Loucy (cell line): Measurements from ENCODE around the gene NSUN6.
"Not testable (repeated sequence)": the region's sequence is repeated elsewhere in the genome, so short reads cannot be mapped to it uniquely, and the experiment has no call there.

Source experiments
- H2AFZ ChIP-seq: fragments of 200-600 bp; sonication (generic); 2 replicates; pipeline ENCODE4 v1.6.0; 2016; ENCODE audit warnings: antibody characterized with exemption, mild to moderate bottlenecking, low read length, moderate library complexity
- H3F3A ChIP-seq: fragments of 200-600 bp; 2 replicates; pipeline ENCODE4 v1.6.0; 2016; ENCODE audit warnings: antibody characterized with exemption, low read depth, mild to moderate bottlenecking
- H3K27me3 ChIP-seq: fragments of 200-600 bp; sonication (generic); 2 replicates; pipeline ENCODE4 v1.6.1; 2014; ENCODE audit warnings: low read length, mild to moderate bottlenecking; ENCODE audit not compliant: insufficient read depth, poor library complexity, severe bottlenecking
- H3K36me3 ChIP-seq: fragments of 200-600 bp; sonication (generic); 2 replicates; pipeline ENCODE4 v1.6.1; 2016; ENCODE audit warnings: low read length; ENCODE audit not compliant: insufficient read depth
- H3K4me1 ChIP-seq: fragments of 200-600 bp; sonication (generic); 2 replicates; pipeline ENCODE4 v1.5.1; 2014; ENCODE audit warnings: low read length, mild to moderate bottlenecking; ENCODE audit not compliant: insufficient read depth, poor library complexity, severe bottlenecking
- H3K4me2 ChIP-seq: fragments of 200-600 bp; sonication (generic); 2 replicates; pipeline ENCODE4 v1.6.0; 2014; ENCODE audit warnings: antibody characterized with exemption, low read length, low read depth, mild to moderate bottlenecking; ENCODE audit not compliant: poor library complexity, severe bottlenecking
- H3K4me3 ChIP-seq: fragments of 200-600 bp; sonication (generic); 2 replicates; pipeline ENCODE4 v1.5.1; 2014; ENCODE audit warnings: low read length, mild to moderate bottlenecking, mixed read lengths; ENCODE audit not compliant: poor library complexity, severe bottlenecking
- H3K79me2 ChIP-seq: fragments of 200-600 bp; sonication (generic); 2 replicates; pipeline ENCODE4 v1.6.1; 2014; ENCODE audit warnings: low read length; ENCODE audit not compliant: insufficient read depth
- H3K9ac ChIP-seq: fragments of 200-600 bp; sonication (generic); 2 replicates; pipeline ENCODE4 v1.6.0; 2014; ENCODE audit warnings: mild to moderate bottlenecking, low read depth, low read length, moderate library complexity; ENCODE audit not compliant: poor library complexity, severe bottlenecking
- H3K9me2 ChIP-seq: fragments of 200-600 bp; sonication (generic); replicated peaks from 2 replicates; pipeline ENCODE4 v1.6.1; 2016; ENCODE audit warnings: low read depth, low read length, mixed read lengths
- H3K9me3 ChIP-seq: fragments of 200-600 bp; sonication (generic); 2 replicates; pipeline ENCODE4 v1.6.1; 2014; ENCODE audit warnings: mild to moderate bottlenecking, antibody characterized with exemption, low read length, low read depth; ENCODE audit not compliant: insufficient read depth
- H4K20me1 ChIP-seq: fragments of 200-600 bp; sonication (generic); 2 replicates; pipeline ENCODE4 v1.6.0; 2014; ENCODE audit warnings: antibody characterized with exemption, low read length, mild to moderate bottlenecking; ENCODE audit not compliant: insufficient read depth, poor library complexity, severe bottlenecking
- EZH2phosphoT487 ChIP-seq: fragments of 200-600 bp; IDR thresholded peaks from 2 replicates; pipeline ENCODE4 v1.6.1; 2018; ENCODE audit warnings: antibody characterized with exemption, mild to moderate bottlenecking, moderate library complexity, borderline replicate concordance
- TF ChIP-seq, protein P1 (sequence below): fragments of 200-600 bp; sonication (generic); conservative IDR thresholded peaks from 2 replicates; pipeline ENCODE4 v1.5.1; 2014; ENCODE audit warnings: mild to moderate bottlenecking, antibody characterized with exemption, low read length

The NSUN6 gene

DNA sequence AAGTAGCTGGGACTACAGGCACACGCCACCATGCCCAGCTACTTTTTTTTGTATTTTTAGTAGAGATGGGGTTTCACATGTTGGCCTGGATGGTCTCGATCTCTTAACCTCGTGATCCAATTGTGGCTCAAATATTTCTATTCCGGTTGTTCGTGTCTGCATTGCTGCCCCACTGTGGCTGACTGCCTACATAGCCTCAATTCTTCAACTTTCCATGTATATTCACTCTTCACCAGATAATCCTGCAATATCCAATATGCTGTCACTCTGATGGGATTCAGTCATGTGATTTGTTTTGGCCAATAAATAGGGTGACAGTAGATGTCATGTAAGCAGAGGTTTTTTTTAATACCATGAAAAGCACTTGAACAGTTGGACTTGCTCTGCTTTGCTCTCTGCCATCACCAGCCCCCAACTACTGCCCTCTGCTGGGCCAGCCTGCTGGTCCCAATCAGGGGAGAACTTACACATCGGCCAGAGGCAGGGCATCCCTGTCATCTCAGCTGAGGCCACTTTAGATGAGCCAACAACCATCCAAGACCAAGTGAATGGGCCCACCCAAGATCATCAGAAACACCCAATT is 56.7 kb downstream of the NSUN6 start:
- H3K4me1 ChIP-seq, result no peaks in the 10 kb centered on the region
- no peak overlapping the region for H3K4me3 ChIP-seq
- no peak overlapping the region for H3K9ac ChIP-seq
- H3K9me3 ChIP-seq, result no peaks in the 10 kb centered on the region
- TF ChIP-seq EZH2phosphoT487, result no peak
- TF ChIP-seq, protein P1, sequence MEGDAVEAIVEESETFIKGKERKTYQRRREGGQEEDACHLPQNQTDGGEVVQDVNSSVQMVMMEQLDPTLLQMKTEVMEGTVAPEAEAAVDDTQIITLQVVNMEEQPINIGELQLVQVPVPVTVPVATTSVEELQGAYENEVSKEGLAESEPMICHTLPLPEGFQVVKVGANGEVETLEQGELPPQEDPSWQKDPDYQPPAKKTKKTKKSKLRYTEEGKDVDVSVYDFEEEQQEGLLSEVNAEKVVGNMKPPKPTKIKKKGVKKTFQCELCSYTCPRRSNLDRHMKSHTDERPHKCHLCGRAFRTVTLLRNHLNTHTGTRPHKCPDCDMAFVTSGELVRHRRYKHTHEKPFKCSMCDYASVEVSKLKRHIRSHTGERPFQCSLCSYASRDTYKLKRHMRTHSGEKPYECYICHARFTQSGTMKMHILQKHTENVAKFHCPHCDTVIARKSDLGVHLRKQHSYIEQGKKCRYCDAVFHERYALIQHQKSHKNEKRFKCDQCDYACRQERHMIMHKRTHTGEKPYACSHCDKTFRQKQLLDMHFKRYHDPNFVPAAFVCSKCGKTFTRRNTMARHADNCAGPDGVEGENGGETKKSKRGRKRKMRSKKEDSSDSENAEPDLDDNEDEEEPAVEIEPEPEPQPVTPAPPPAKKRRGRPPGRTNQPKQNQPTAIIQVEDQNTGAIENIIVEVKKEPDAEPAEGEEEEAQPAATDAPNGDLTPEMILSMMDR, result peak; percentile 93
- H3K79me2 ChIP-seq, result peaks cover 3% of the 10 kb centered on the region; the same call in 1 of the 2 replicates
- no peaks in the 10 kb centered on the region for H3K27me3 ChIP-seq
- H3K36me3 ChIP-seq, result peaks cover 7% of the 10 kb centered on the region; the same call in 1 of the 2 replicates
- no peaks in the 10 kb centered on the region for H3K9me2 ChIP-seq
- H3F3A ChIP-seq, result no peaks in the 10 kb centered on the region
- no peak overlapping the region for H2AFZ ChIP-seq
- H3K4me2 ChIP-seq, result no peak overlapping the region
- H4K20me1 ChIP-seq, result no peaks in the 10 kb centered on the region

DNA sequence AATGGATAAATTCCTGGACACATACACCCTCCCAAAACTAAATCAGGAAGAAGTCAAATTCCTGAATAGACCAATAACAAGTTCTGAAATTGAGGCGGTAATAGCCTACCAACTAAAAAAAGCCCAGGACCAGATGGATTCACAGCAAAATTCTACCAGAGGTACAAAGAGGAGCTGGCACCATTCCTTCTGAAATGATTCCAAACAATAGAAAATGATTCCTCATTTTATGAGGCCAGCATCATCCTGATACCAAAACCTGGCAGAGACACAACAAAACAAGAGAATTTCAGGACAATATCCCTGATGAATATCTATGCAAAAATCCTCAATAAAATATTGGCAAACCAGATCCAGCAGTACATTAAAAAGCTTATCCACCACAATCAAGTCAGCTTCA is 60.2 kb downstream of the NSUN6 start:
- not testable (repeated sequence) for H3K4me1 ChIP-seq, H3K9me2 ChIP-seq, H3K9me3 ChIP-seq, H3K79me2 ChIP-seq, H3K27me3 ChIP-seq, H3K9ac ChIP-seq, H3K4me2 ChIP-seq, H3K4me3 ChIP-seq, H2AFZ ChIP-seq, H3F3A ChIP-seq, H4K20me1 ChIP-seq
- peaks cover 26% of the 10 kb centered on the region; the same call in 1 of the 2 replicates for H3K36me3 ChIP-seq

GRCh38 chr10:18586637-18587036 is 64.8 kb downstream of the NSUN6 start:
- not testable (repeated sequence) for H3K9me2 ChIP-seq, H3K9ac ChIP-seq, H3K27me3 ChIP-seq, H3K79me2 ChIP-seq, H3K4me3 ChIP-seq, H3K9me3 ChIP-seq, H3F3A ChIP-seq, H3K4me2 ChIP-seq, H4K20me1 ChIP-seq, H2AFZ ChIP-seq
- H3K36me3 ChIP-seq, result peaks cover 32% of the 10 kb centered on the region; the same call in 1 of the 2 replicates
- H3K4me1 ChIP-seq, result peaks cover 33% of the 10 kb centered on the region

DNA sequence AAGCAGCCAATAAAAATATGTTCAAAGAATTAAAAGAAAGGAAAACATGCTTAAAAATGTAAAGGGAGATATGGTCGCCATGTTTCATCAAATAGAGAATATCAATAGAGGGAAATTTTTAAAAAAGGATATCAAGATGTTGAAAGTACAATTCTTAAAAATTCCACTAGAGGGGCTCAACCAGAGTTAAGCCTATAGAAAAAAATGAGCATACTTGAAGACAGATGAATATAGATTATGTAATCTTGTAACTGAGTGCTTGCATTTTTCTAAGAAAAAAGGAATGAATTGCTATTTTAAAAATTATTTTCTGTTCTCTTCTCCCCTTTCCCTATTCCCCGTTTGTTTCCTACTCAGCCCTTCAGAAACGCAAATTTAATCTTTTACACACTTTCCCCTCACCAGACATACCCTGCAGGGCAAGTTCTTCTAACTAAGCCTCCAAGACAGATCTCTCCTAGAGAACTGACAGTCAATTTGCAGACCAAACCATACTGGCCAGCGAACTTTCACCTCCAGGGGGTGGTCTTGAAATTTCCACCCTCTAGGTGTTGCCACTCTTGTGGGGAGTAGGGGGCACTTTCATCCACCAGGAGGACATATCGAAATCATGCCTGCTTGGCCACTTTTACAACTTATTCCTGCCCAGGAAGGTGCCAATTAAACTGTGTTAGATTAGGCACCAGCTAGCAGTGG is 67.7 kb downstream of the NSUN6 start:
- Histone ChIP-seq H3K27me3 (no peaks in the 10 kb centered on the region), H3K9ac (peak overlapping the region; percentile 73), H3K4me2 (peak overlapping the region; percentile 84), H3K79me2 (peaks cover 3% of the 10 kb centered on the region; the same call in 1 of the 2 replicates), H3K9me3 (0 out of 2 replicates have a peak, but pooled peaks cover 7% of the 10 kb centered on the region), H2AFZ (no peak overlapping the region), H3K36me3 (peaks cover 39% of the 10 kb centered on the region; the same call in 1 of the 2 replicates), H4K20me1 (no peaks in the 10 kb centered on the region), H3K4me3 (peak overlapping the region; percentile 64), H3F3A (no peaks in the 10 kb centered on the region), H3K4me1 (peaks cover 50% of the 10 kb centered on the region), H3K9me2 (no peaks in the 10 kb centered on the region)
- TF ChIP-seq EZH2phosphoT487, result no peak
- TF ChIP-seq, protein P1, result peak; percentile 56
